SU-DHL-6 (cell line): ENCODE results near the gene ITGAV.

Source experiments
- H2AFZ ChIP-seq: fragments of 200-600 bp; sonication (generic); 2 replicates; pipeline ENCODE4 v1.6.1; 2014; ENCODE audit warnings: low read depth, mild to moderate bottlenecking, moderate library complexity, mixed read lengths, antibody characterized with exemption, low read length; ENCODE audit not compliant: severe bottlenecking
- H3F3A ChIP-seq: fragments of 200-600 bp; shearing (Covaris generic); 2 replicates; pipeline ENCODE4 v1.6.0; 2016; ENCODE audit warnings: antibody characterized with exemption, mild to moderate bottlenecking; ENCODE audit not compliant: insufficient read depth
- H3K27ac ChIP-seq: fragments of 200-600 bp; sonication (generic); 2 replicates; pipeline ENCODE4 v1.5.1; 2016; ENCODE audit warnings: low read depth, mild to moderate bottlenecking, low read length, moderate library complexity, mixed read lengths
- H3K27me3 ChIP-seq: fragments of 200-600 bp; sonication (generic), shearing (Covaris generic); 2 replicates; pipeline ENCODE4 v1.6.0; 2014; ENCODE audit warnings: mild to moderate bottlenecking, low read length
- H3K36me3 ChIP-seq: fragments of 200-600 bp; sonication (generic); 2 replicates; pipeline ENCODE4 v1.6.1; 2014; ENCODE audit warnings: mild to moderate bottlenecking, low read length, mixed read lengths
- H3K4me2 ChIP-seq: fragments of 300-600, 200-600 bp; shearing (Covaris generic), sonication (generic); 2 replicates; pipeline ENCODE4 v1.6.0; 2014; ENCODE audit warnings: low read length, low read depth, mild to moderate bottlenecking; ENCODE audit not compliant: poor library complexity, severe bottlenecking
- H3K4me3 ChIP-seq: fragments of 200-600 bp; sonication (generic); 2 replicates; pipeline ENCODE4 v1.5.1; 2014; ENCODE audit warnings: antibody characterized with exemption, low read length, mild to moderate bottlenecking, mixed read lengths; ENCODE audit not compliant: insufficient read depth, poor library complexity, severe bottlenecking
- H3K79me2 ChIP-seq: fragments of 200-600 bp; sonication (generic); 2 replicates; pipeline ENCODE4 v1.6.1; 2014; ENCODE audit warnings: mild to moderate bottlenecking, low read length, moderate library complexity; ENCODE audit not compliant: insufficient read depth
- H3K9ac ChIP-seq: fragments of 200-600 bp; sonication (generic); 2 replicates; pipeline ENCODE4 v1.7.0; 2014; ENCODE audit warnings: mild to moderate bottlenecking, low read length
- H3K9me2 ChIP-seq: fragments of 200-600 bp; sonication (generic); replicated peaks from 2 replicates; pipeline ENCODE4 v1.6.1; 2014; ENCODE audit warnings: low read length; ENCODE audit not compliant: insufficient read depth
- H3K9me3 ChIP-seq: fragments of 200-600 bp; sonication (generic); 2 replicates; pipeline ENCODE4 v1.6.1; 2014; ENCODE audit warnings: low read length, mixed read lengths; ENCODE audit not compliant: insufficient read depth
- H4K20me1 ChIP-seq: fragments of 200-600 bp; sonication (generic); 2 replicates; pipeline ENCODE4 v1.6.1; 2014; ENCODE audit warnings: low read depth, mild to moderate bottlenecking, antibody characterized with exemption, low read length, moderate library complexity, mixed read lengths
- EZH2phosphoT487 ChIP-seq: fragments of 200-600 bp; sonication (generic), shearing (Covaris generic); conservative IDR thresholded peaks from 2 replicates; pipeline ENCODE4 v1.6.1; 2018; ENCODE audit warnings: mild to moderate bottlenecking, antibody characterized with exemption, low read length, moderate library complexity, mixed read lengths
- TF ChIP-seq, protein P1 (sequence below): fragments of 200-600 bp; sonication (generic); IDR thresholded peaks from one replicate; pipeline ENCODE4 v1.5.1; 2017; ENCODE audit warnings: antibody characterized with exemption, mild to moderate bottlenecking, low read length, moderate library complexity; ENCODE audit not compliant: insufficient read depth, poor library complexity, severe bottlenecking

ITGAV gene

DNA sequence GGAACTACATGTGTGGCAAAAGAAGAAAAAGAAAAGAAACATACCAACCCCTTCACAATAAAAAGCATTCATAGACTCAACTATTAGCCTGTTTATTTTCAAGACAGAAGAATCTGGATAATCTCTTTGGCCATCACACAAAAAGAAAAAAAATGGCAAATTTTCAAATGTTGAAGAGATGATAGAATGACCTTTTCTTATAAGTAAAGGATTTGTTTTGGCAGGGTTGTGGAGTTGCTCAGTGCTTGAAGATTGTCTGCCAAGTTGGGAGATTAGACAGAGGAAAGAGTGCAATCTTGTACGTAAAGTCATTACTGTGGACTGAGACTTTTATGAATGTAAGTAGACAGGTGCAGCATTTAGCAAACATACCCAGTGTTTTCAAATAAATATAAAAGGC, 85.5 kb downstream of the ITGAV start:
- no peak overlapping the region for H3K27ac ChIP-seq
- H3K36me3 ChIP-seq: peaks cover 23% of the 10 kb centered on the region

GRCh38 chr2:186683341-186683740, 93.5 kb downstream of the ITGAV start:
- Histone ChIP-seq H3F3A (no peaks in the 10 kb centered on the region), H2AFZ (no peak overlapping the region), H3K9me3 (peaks cover 10% of the 10 kb centered on the region; the same call in 1 of the 2 replicates), H4K20me1 (no peaks in the 10 kb centered on the region), H3K27me3 (no peaks in the 10 kb centered on the region), H3K9me2 (no peaks in the 10 kb centered on the region), H3K9ac (no peak overlapping the region), H3K36me3 (peaks cover 5% of the 10 kb centered on the region; the same call in 1 of the 2 replicates), H3K4me3 (no peak overlapping the region), H3K4me2 (no peak overlapping the region), H3K27ac (no peak overlapping the region), H3K79me2 (no peaks in the 10 kb centered on the region)
- TF ChIP-seq EZH2phosphoT487: no peak
- TF ChIP-seq, protein P1, sequence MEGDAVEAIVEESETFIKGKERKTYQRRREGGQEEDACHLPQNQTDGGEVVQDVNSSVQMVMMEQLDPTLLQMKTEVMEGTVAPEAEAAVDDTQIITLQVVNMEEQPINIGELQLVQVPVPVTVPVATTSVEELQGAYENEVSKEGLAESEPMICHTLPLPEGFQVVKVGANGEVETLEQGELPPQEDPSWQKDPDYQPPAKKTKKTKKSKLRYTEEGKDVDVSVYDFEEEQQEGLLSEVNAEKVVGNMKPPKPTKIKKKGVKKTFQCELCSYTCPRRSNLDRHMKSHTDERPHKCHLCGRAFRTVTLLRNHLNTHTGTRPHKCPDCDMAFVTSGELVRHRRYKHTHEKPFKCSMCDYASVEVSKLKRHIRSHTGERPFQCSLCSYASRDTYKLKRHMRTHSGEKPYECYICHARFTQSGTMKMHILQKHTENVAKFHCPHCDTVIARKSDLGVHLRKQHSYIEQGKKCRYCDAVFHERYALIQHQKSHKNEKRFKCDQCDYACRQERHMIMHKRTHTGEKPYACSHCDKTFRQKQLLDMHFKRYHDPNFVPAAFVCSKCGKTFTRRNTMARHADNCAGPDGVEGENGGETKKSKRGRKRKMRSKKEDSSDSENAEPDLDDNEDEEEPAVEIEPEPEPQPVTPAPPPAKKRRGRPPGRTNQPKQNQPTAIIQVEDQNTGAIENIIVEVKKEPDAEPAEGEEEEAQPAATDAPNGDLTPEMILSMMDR: no peak

More for the DNA sequence above, 85.5 kb downstream of the ITGAV start:
- Histone ChIP-seq H3F3A (no peaks in the 10 kb centered on the region), H3K4me2 (no peak overlapping the region), H3K9me3 (no peaks in the 10 kb centered on the region), H3K9me2 (no peaks in the 10 kb centered on the region), H3K9ac (no peak overlapping the region), H3K4me3 (no peak overlapping the region), H2AFZ (no peak overlapping the region), H4K20me1 (no peaks in the 10 kb centered on the region), H3K79me2 (no peaks in the 10 kb centered on the region), H3K27me3 (no peaks in the 10 kb centered on the region)
- no peak for TF ChIP-seq EZH2phosphoT487
- TF ChIP-seq, protein P1: no peak

- Histone ChIP-seq H3K36me3 (no peaks in the 10 kb centered on the region), H3K27ac (no peak overlapping the region), H4K20me1 (no peaks in the 10 kb centered on the region), H2AFZ (no peak overlapping the region), H3K27me3 (no peaks in the 10 kb centered on the region), H3K79me2 (no peaks in the 10 kb centered on the region), H3K4me3 (no peak overlapping the region), H3K4me2 (no peak overlapping the region), H3K9me2 (no peaks in the 10 kb centered on the region), H3K9me3 (peaks cover 10% of the 10 kb centered on the region; the same call in 1 of the 2 replicates), H3F3A (no peaks in the 10 kb centered on the region), H3K9ac (no peak overlapping the region)
- TF ChIP-seq, protein P1: no peak
- no peak for TF ChIP-seq EZH2phosphoT487
These were observed 98.0 kb downstream of the ITGAV start for GRCh38 chr2:186687807-186688211.
